RWPE1 (cell line): ENCODE results near the gene COL15A1.

Experiments
- CTCF ChIA-PET: fragments of 350-600 bp; sonication (Branson Sonifier 250); formaldehyde crosslinking; extraction: SDS; loops from one replicate; lab custom pipeline; 2021; lab: Yijun Ruan, JAX
- POLR2A ChIA-PET: fragments of 400-600 bp; formaldehyde crosslinking; extraction: SDS; loops from one replicate; lab custom pipeline; 2020; ENCODE audit warnings: antibody characterized with exemption; ENCODE audit not compliant: low non-redundant PET; lab: Yijun Ruan, JAX
- DNase-seq: peaks from one replicate; pipeline ENCODE4 v3.0.0; 2012; ENCODE audit warnings: low spot score
- H3K27ac ChIP-seq: fragments of 450-650 bp; 2 replicates; pipeline ENCODE4 v1.5.1; 2017
- CTCF ChIP-seq: fragments of 450-650 bp; conservative IDR thresholded peaks from 2 replicates; pipeline ENCODE4 v1.5.1; 2017; ENCODE audit warnings: low read depth, mild to moderate bottlenecking

The COL15A1 gene

GRCh38 chr9:98957826-98958225 lies 14.1 kb downstream of the COL15A1 start:
- TF ChIP-seq CTCF: no peak
- CTCF ChIA-PET: interaction anchor here (0.7 to 1.2 kb wide), 3 partner anchors 18 to 1479 kb away, joined by 3 to 6 read pairs (median 3); no protein-coding TSS in a partner anchor
- DNase-seq: no peak
- POLR2A ChIA-PET: no interaction called here
- H3K27ac ChIP-seq: no peak overlapping the region

- no peak for DNase-seq
Measured at GRCh38 chr9:98958271-98958984, 14.7 kb downstream of the COL15A1 start.

GRCh38 chr9:98960409-98960808 lies 16.7 kb downstream of the COL15A1 start:
- ChIA-PET POLR2A (no interaction called here), CTCF (interaction anchor here (0.7 kb wide), 1 partner anchor 15 kb away, joined by 4 read pairs; no protein-coding TSS in a partner anchor)
- no peak overlapping the region for H3K27ac ChIP-seq
- DNase-seq: no peak
- no peak for TF ChIP-seq CTCF

More at GRCh38 chr9:98958271-98958984, 14.7 kb downstream of the COL15A1 start:
- POLR2A ChIA-PET: no interaction called here
- CTCF ChIA-PET: interaction anchor here (0.7 to 1.2 kb wide), 3 partner anchors 17 to 1479 kb away, joined by 3 to 6 read pairs (median 3); no protein-coding TSS in a partner anchor
- no peak for TF ChIP-seq CTCF
- H3K27ac ChIP-seq: no peak overlapping the region

GRCh38 chr9:98961513-98962180 lies 17.9 kb downstream of the COL15A1 start:
- H3K27ac ChIP-seq: no peak overlapping the region
- no peak for DNase-seq
- no peak for TF ChIP-seq CTCF
- ChIA-PET CTCF (no interaction called here), POLR2A (no interaction called here)

- H3K27ac ChIP-seq: no peak overlapping the region
- DNase-seq: no peak
- TF ChIP-seq CTCF: no peak
- CTCF ChIA-PET: interaction anchor here (0.6 to 1.7 kb wide), 2 partner anchors 13 to 100 kb away, joined by 3 to 7 read pairs; no protein-coding TSS in a partner anchor
- POLR2A ChIA-PET: no interaction called here
Measured at GRCh38 chr9:98962181-98962560, 18.5 kb downstream of the COL15A1 start.

- ChIA-PET CTCF (interaction anchor here (0.6 to 1.7 kb wide), 4 partner anchors 12 to 101 kb away, joined by 3 to 7 read pairs (median 5); no protein-coding TSS in a partner anchor), POLR2A (no interaction called here)
- no peak for DNase-seq
Measured at GRCh38 chr9:98962861-98963260, 19.2 kb downstream of the COL15A1 start.

More at GRCh38 chr9:98962861-98963260, 19.2 kb downstream of the COL15A1 start:
- TF ChIP-seq CTCF: no peak
- H3K27ac ChIP-seq: no peak overlapping the region
